GM21360 (cell line): ENCODE data around the gene ALOXE3.
"Not testable (repeated sequence)": the region's sequence is repeated elsewhere in the genome, so short reads cannot be mapped to it uniquely, and the experiment has no call there.

Experiments used
- ATAC-seq: cut with Tn5 transposase; IDR thresholded peaks from one replicate; pipeline ENCODE4 v1.9.1; 2021; ENCODE audit warnings: mild to moderate bottlenecking, moderate library complexity; ENCODE audit not compliant: unreplicated experiment

ALOXE3 gene

DNA sequence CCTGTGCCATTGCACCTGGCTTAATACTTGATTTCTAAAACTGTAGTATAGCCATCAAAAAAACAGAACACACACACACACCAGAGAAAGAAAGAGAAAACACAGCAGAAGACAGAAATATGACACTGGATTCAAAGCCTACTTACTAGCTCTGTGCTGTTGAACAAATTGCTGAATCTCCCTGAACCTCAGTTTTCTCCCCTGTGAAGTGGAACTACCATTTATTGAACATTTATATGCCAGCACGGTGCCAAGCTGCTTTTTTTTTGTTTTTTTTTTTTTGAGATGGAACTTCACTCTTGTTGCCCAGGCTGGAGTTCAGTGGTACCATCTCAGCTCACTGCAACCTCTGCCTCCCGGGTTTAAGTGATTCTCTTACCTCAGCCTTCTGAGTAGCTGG lies 17.6 kb downstream of the ALOXE3 start:
- no peak for ATAC-seq

DNA sequence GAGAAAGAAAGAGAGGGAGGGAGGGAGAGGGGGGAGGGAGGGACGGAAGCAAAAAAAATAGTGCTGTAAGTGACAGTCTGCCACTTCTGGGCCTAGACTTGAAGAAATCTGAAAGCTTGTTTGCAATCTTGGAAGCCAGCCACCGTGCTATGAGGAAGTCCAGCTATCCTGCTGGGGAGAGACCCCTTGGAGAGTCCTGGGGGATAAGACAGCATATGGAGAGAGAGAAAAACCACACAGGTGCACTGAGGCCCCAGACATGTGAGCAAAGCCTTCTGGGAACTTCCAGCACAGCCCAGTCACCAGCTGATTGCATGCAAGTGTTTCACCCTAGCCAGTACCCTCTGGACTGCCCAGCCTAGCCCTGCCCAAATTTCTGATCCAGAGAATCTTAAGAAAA lies 18.2 kb downstream of the ALOXE3 start:
- no peak for ATAC-seq

DNA sequence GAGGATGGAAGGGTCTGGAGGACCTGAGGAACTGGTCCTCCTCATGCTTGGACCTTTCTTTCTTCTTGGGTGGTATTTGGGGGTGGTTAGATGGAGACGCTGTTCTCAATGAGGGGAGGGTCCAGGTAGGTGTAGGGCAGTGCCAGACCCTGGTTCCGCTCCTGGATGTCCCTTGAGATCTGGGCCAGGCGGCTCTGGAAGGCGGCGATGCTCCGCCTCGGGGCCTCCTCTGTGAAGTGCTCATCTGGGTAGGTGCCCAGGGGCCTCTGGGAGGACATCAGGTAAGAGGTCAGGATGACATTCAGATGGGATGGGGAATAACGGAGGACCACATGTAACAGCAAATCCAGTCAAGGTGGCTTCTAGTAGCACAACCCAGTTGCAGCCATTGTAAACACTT lies 21.8 kb downstream of the ALOXE3 start:
- ATAC-seq = no peak

DNA sequence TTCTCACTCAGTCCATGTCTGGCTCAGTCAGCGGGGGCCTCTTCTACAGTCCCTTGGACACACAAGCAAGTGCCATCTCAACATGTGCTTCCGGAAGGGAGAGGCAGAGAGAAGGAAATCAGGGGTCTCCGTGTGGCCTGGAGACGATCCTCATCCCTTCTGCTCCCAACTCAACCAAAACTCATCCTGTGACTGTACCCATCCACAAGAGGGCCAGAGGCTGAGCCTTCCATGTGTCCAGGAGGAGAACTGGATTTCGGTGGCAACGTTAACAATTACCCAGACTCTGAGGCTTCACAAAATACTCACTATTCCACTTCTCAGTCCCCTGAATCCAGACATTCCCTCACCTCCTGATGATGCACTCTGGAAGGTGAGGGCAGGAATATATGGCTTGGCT lies 23.0 kb downstream of the ALOXE3 start:
- no peak for ATAC-seq

DNA sequence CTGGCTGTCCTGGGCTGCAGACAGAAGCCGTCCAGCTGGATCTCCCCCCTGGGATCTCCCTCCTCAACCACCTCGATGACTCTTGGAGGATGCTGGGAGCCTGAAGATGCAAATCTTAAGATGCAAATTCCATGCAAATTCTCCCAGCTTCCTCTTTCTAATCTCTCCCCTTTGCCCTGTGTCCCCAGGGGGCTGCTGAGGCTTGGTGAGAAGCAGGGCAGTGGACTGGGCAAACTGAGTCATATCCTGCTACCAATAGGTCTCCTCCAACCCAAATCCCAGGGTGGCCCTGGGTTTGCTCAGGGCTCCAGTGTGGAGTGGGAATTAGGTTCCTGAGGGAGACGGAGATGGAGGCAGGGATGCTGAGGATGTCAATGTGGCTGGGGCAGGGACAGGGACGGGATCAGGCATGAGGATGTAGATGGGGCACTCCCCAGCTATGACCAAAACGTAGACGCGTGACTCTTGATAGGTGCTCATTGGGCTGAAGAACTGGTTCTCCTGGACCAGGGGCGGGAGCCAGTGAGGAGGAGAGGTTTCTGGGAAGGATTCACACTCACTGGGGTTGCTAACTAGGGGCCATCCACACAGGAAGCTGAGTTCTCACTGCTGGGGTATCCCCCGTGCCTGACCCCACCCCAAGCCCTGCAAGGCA lies 27.2 kb downstream of the ALOXE3 start:
- ATAC-seq = no peak

DNA sequence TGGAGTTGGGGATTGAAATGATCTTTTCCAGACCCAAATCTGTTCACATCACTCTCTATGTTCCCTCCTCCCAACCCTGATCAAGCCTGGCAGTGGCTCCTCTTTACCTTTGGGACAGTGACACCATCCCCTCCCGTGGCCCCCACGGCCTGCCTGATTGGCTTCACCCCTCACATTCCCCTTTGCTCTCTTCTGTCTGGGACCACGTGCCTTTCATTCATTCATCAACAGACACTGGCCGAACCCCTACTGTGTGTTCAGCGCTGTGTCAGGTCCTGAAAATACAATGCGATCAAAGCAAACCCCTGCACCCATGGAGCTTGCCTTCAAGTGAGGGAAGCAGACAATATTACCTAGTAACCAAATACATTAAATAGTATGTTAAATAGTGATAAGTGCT lies 28.6 kb downstream of the ALOXE3 start:
- no peak for ATAC-seq

DNA sequence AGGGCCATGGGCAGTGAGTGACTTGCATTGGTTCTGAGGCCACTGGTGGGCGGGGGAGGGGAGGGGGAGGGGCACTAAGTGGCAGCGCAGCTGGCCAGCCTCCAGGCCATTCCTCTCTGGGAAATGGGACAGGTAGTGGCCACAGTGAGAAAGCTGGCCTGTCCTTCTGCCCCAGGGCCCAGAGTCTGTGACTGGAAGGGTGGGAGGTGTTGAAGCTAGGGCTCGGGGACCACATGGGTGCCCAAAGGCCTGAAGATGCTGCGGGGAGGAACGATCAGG lies 30.4 kb downstream of the ALOXE3 start:
- ATAC-seq = no peak

DNA sequence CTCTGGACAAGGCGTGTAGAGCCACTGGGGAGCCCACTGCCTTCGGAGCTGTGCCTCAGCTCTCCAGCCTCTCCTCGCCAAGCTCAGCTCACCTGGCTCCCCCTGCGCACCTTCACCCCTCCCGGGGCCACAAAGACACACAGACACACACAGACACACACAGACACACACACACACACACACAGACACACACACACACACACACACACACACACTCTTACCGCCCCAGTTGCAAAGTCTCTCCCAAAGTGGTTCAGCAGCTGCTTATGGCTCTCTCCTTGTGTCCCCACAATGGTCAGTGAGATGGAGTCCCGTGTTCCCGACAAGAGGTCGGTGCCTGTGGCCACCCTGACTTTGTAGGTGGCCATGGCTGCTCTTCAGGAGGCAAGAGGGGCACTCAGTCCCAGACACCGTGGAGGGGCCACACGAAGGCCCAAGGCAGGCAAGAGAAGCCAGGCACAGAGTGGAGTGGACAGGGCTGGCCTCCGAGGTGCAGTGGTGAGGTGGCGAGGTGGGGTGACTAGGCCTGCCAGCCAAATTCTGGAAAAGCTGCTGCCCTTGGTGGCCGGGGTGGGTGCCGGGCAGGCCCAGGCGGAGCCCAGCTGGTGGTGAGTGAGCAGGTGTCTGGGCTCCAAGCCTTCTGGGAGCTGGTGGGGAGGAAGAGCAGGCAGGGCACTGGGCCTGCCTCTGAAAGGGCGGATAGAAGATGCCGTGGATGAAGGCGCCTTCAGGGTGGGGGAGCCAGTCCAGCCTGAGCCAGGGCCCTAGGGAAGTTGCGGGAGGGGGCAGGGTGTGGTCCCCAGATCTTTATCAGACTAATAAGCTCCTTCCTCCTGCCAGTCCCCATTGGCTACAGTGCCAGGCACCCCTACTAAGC lies 31.0 kb downstream of the ALOXE3 start, which contains the start of gene ALOX12B:
ALOX12B (minus strand) TSS at position 642 of the 877 bp plus-strand sequence; CDS start at position 368, 274 bp downstream.
- ATAC-seq = no peak

DNA sequence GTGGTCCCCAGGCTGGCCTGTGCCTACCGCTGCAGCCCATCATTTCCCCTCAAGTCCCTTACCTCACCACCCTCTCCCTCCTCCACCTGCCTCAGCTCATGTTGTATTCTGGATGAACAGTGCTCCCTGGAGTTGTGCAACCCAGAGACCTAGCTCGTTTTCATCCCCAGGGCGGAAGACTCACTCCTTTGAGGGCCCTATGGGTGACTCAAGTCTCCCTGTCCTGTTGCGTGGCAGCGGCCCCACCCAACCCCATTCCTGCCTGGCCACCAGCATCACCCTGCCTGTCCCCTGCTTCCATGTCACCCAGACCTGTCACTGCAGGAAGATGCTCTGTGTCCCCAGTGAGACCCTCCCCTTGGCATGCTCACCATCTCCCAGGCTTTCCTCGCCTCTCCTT lies 34.1 kb downstream of the ALOXE3 start:
- no peak for ATAC-seq

DNA sequence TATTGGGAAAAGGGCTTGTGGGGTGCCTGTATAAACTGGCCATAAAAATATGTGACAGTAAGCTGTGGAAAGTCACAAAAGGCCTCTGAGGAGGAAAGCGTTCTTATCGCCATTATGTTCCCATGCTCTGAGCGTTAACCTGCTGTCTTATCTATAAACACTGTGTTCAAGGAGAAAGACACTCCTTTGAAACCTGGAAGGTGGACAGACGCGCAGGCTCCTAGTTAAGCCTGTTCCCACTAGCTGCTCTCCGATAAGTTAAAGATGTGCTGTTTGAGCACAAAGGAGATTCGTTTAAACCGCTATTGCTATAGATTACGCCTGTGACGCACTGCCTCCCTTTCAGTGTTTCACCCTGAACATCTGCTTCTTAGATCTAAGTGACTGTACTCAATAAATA lies 36.0 kb downstream of the ALOXE3 start:
- ATAC-seq = no peak

DNA sequence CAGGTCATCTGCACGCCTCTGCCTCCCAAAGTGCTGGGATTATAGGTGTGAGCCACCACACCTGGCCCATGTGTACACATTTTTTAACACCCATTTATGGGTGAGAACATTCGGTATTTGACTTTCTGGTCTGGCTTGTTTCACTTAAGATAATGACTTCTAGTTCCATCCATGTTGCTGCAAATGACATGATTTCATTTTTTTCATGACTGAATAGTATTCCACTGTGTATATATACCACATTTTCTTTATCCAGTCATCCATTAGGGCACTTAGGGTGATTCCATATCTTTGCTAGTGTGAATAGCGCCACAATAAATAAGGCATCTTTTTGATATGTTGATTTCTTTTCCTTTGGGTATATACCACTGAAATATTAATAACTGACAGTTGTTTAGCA lies 36.4 kb downstream of the ALOXE3 start:
- no peak for ATAC-seq

DNA sequence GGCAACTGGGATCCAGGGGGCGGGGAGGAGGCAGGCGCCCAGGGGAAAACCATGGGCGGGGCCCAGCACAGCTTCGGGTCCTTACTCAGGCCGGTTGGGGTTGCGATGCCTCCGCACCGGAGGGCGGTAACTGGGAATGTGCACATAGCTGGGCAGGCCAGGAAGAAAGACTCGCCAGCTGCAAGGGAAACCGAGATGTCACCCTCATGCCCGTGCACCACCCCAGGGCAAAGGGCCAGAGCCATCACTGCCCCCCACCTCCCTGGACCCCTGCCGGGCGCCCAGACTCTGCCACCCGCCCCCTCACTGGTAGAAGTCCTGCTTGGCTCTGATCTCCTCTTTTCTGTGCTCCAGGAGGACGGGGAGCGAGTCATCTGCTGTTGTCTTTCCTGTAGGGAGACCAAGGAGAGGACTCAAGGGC lies 37.5 kb downstream of the ALOXE3 start:
- no peak for ATAC-seq

DNA sequence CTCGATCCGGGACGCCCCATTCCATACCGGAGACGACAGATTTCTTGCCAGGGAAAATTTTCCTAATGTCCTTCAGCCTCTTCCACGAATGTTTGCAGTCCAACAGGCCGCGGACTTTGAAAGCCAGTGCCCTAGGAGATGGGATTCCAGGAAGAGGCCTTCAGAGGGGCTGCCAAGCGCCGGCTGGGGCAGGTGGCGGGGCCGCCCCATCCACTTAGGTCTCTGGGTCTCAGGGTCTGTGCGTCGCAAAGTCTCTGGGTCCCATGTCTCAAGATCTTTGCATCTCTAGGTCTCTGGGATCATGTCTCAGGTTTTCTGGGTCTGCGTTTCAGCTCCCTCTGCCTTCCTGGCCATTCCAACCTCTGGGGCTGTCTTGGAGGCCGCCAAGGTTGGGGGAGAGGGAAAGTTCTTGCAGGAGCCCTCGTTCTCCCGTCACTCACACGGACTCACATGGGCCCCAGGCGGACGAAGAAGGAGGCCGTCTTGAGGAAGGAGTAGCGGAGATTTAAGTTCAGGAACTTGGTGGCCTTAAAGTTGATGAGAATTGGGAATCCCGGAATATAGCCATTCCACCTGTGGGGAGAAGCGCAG lies 38.0 kb downstream of the ALOXE3 start:
- ATAC-seq = no peak

DNA sequence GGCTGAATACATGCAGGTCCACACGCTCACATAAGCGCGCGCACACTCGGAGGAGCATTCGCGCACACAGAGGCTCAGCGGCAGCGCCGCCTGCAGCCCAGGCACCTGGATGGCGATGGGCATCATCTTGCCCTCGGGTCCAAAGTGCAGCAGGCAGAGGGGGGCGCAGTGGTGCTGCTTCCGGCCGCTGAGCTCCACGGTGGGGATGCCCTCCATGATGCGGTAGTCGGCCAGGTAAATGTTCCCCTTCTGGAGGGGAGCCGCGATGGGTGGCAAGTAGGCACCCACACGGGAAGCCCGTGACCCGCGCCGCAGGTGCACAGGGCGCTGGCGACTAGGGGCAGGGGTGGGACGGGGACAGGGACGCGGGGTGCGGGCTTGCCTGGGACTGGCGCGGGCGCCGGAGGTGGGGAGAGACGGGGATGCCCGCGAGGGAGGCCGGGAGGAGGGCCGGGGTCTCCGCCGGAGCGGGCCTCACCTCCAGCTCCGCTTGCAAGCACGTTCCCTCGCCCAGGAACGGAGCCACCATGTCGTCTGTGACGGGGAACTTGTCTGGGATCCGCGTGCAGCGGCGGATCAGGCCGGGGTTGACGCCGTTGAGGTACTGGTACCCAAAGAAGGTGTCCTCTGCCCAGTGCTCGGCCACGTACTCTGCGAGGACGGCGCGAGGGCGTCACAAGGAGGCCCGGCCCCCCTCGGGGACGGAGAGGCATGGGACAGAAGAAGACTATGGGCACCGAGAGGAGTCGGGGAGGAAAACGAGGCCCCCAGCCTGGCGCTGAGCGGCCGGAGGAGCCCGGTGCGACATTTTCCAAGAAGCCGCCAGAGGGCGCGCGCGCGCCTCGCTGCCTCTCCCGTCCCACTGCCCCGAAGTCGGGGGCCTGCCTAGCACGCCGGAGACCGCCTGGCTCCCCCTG lies 38.8 kb downstream of the ALOXE3 start:
- ATAC-seq = no peak

DNA sequence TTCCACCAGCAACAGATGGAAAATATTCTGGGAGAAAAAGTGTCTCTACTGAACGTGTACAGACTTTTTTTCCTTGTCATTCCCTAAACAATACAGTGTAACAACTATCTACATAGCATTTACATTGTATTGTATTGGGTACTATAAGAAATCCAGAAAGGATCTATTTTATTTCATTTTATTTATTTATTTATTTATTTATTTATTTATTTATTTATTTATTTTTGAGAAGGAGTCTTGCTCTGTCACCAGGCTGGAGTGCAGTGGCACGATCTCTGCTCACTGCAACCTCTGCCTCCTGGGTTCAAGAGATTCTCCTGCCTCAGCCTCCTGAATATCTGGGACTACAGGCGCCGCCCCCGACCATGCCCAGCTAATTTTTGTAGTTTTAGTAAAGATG lies 40.4 kb downstream of the ALOXE3 start:
- not testable (repeated sequence) for ATAC-seq

DNA sequence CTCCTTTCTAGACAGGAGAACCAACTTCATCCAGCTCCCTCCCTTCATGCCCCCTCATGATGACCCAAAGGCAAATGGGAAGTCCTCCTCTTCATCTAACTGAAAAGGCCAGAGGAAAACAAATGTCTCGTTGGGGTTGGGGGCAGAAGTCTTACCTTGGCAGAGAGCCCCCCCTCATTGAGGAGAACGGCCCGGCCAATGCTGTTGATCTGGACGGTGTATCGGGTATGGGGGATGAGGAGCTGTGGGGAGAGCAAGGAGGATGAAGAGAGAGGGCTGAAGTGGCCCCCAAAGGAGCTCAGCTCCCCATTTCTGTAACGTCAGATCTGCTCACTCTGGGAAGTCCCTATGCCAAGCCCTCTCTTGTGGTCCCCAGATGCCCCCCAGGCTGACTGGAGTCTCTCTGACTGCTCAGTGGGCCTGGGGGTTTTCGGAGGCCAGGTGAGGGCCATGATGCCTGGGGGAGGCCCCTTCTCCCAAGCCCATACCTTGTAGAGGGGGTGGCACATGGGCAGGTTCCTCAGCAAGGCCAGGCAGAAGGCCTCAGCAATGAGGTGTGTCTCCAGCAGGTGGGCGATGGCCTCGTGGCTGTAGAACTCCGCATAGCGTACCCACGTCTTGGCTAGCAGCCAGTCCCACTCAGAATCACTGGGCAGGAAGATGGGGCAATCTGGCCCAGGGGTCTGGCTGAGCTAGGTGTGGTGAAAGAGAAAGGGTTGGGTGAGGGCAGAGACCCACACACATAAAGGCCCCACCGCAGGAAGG lies 41.6 kb downstream of the ALOXE3 start:
- ATAC-seq = no peak

DNA sequence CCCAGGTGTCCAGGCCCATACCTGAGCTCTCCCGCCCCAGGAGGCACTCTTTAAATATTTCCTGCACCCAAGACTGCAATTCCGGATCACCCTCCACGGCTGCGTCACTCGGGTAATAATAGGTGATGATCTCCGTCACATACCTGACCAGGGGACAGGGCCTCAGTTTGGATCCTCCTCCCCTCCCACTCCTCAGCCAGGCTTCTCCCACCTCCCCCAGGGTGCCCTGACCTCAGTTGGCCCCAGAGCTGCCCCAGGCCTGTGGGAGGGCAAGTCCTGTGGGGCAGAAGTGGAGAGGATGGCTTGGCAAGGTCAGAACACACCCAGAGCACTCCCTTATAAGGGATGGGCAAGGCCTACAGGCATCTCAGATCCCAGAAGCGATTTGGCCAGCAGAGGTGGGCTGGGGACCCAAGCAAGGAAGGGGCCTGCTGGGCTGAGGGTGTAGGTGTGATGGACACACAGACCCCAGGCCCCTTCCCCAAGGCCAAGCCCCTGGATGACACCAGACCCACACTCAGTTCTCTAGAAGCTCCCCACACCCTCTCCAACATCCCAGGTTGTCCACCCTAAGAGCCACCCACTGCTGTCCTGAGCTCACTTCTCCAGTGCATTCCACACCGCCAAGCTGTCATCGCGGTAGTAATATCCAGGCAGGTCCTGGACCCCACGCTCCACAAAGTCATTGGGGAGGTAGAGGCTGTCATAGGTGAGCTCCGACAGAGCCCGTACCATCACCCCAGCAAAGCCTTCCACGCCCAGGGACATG lies 42.6 kb downstream of the ALOXE3 start:
- no peak for ATAC-seq

DNA sequence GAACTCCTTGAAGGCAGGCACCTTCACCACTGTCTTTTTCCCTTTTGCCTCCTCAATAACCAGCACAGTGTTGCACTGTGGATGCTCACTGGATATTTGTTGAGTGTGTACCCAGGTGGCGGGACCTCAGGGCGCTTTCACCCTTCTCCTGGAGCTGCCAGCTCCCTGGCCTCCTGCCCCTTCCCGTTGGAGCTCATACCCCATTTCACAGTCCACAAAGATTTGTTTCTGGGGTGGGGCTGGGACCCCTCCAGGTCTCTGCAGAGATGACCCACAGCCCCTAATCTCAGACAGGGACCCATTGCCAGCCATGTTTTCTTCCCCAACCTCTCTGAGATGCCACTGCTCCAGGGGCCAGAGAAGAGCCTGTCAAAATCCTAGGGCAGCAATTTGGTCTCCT lies 43.2 kb downstream of the ALOXE3 start:
- ATAC-seq = no peak

DNA sequence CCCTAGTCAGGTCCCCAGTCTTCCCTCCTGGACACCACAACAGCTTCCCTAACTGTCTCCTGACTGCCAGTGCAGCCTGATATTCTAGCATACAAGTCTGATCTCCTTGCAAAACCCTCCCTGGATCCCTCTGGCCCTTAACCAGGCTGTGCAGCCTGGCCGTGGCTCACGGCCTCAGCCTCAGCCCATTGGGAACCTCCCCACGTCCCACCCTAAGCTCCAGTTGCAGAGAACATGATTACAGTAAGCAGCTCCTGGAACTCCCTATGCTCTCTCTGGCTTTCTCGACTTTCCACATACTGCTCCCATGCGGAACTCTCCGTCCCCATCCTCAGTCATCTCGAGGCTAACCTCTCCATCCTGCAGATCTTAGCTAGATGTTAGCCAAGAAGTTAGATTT lies 43.8 kb downstream of the ALOXE3 start:
- no peak for ATAC-seq
